ENCODE data around the gene CHST1.

Gene CHST1, protein sequence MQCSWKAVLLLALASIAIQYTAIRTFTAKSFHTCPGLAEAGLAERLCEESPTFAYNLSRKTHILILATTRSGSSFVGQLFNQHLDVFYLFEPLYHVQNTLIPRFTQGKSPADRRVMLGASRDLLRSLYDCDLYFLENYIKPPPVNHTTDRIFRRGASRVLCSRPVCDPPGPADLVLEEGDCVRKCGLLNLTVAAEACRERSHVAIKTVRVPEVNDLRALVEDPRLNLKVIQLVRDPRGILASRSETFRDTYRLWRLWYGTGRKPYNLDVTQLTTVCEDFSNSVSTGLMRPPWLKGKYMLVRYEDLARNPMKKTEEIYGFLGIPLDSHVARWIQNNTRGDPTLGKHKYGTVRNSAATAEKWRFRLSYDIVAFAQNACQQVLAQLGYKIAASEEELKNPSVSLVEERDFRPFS

DNA sequence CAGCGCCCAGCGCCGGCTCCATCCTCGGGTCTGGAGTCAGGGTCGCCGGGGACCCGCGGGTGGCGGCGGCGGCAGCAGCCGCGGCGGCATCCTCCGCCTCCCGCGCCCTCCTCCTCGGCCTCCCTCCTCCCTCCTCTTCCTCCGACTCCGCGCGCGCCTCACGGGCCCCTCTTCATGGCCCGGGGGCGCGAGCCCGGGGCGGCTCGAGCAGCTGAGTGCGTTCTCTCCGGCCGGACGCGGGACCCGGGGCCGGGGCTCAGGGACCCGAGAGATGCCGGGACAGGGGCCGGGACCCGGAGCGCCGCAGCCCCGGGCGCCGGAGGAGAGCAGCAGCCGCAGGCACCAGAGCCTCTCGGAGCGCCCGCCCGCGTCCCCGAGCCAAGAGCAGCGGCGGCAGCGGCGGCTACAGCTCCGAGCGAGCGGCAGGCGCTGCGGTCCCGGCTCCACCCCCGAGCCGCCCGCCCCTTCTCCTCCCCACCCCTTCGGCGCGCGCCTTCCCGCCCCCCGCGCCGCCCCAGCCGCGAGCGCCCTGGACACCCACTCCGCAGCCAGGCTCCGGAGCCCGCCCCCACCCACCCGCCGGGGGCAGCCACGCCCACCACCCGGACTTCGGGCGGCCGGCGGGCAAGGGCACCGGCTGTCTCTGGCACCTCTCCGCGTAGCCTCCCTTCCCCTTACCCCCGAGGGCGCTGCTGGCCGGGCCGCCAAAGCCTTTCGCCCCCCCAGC lies at the start of gene CHST1:
CHST1 (minus strand) TSS at position 417 of the 727 bp plus-strand sequence. CDS start 14,699 bp downstream, outside the sequence.
- DNase-seq (ENCODE audit: low read depth in 3 of 3), result no peak

GRCh38 chr11:45713573-45713972 lies 48.2 kb upstream of the CHST1 start:
- no peak for DNase-seq (ENCODE audit: low read depth in 3 of 3)

- DNase-seq (ENCODE audit: low read depth in 3 of 3), result no peak
Observed at GRCh38 chr11:45710561-45710960, 45.1 kb upstream of the CHST1 start.

DNA sequence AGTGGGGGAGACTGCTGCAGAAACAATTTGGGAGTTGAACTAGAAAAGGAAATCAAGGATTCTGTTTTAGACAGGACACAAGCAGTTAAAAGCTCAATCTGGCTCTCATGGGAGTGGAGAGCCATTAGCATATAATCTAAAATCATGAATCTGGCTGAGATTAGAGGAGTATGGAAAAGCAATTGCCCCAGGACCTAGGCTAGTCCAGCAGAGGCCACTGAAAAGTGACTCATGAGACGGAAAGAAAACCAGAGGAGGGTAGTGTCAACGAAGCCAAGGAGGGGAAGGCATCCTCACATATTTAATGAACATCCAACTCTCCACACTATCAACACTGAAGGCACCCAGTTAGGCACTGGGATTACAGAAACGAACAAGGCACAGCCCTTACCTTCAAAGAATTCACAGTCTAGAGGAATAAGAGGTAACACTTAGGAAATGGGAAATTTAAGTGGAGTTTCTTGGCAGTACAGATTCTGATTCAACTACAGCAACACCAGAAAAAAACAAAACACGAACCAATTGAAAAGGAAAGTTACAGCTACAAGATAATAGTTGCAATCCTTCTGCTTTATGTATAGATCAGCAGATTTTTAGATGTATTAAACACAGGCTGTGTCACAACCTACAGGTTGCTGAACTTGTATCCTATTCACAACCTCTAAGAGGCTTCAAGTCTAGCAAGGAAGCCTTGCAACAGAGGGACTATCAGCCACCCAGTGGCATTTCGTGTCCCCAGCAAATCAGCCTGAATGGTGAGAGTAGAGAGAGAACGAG lies 43.7 kb upstream of the CHST1 start:
- DNase-seq (ENCODE audit: low read depth in 3 of 3), result no peak

DNA sequence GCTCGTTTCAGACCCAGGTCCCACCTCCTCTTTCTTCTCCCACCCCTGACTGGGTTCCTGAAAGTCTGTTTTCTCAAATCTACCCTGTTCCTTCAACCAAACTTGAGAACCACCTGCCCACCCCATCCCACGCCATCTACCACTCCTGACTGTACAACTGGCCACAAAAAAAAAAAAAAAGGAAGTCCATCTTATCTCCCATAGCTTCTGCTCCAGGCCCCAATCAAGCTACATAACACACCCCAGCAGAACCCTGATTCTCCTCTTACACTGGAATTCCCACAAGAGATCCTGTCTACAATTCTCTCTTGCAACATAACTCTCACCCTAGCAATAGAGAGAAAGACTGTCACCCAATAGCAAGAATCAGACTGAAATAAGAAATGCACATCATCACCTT lies 39.2 kb upstream of the CHST1 start:
- no peak for DNase-seq (ENCODE audit: low read depth in 3 of 3)

DNA sequence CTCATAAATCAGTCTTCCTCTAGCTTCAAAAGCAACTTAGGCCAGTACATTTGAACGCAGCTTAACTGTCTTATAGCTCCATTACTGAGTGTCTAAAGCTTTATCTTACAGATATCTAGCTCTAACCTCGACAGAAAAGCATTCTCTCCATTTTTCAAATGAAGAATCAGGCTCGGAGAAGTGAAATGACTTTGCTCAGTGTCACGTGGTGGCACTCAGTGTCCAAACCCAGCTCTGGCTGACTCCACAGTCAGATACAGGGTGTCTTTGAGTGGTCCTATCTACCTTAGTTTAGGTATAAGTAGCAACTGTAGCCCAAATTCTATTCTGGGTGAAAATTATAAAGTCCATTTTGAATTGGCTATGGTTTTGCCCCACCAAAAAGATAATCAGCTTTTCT lies 38.7 kb upstream of the CHST1 start:
- no peak for DNase-seq (ENCODE audit: low read depth in 3 of 3)

DNA sequence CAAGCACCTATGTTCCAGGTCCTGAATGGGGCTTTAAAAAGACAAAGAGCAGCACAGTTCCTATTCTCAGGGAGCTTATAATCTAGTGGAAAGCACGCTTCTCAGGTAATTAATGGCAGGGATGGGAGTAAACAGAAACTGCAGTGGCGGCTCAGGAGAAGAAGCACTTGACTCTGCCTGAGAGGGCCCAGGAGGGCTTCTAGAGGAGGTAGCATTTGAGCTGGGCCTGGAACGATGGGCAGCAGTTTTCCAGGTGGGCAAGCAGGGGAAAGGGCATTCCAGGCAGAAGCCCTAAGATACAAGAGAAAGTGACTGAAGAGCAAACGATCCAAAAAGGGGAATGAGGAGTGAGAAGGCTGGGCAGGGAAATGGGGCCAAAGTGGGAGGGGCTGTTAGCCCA lies 37.1 kb upstream of the CHST1 start:
- DNase-seq (ENCODE audit: low read depth in 3 of 3), result no peak

GRCh38 chr11:45698777-45699497 lies 33.5 kb upstream of the CHST1 start:
- no peak for DNase-seq (ENCODE audit: low read depth in 3 of 3)

GRCh38 chr11:45692808-45693453 lies 27.5 kb upstream of the CHST1 start:
- DNase-seq (ENCODE audit: low read depth in 3 of 3), result no peak

DNA sequence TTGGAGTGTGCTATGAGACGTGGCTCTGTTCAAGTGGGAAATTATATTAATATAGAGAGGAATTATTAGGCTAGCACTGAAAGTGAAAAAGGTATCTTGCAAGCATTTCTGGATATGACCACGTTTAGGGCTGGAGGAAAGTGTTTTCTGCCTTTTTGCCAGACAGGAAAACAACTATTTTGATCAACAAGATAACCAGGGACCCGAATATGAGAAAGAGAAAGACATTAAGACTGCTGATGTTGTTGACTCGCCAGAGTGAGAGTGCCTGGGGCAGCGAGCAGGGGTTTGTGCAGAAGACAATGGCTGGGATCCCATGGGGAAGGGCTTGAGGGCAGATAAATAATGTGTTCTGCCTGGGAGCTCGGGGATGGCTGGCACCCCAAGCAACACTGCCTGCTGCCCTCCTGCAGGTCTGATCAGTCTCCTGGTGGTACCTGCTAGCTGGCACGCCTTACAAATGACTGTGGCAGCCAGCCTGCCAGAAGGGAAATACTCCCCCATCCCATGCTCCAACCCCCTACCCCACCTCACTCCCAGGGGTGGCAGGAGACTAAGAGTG lies 23.1 kb upstream of the CHST1 start:
- DNase-seq (ENCODE audit: low read depth in 3 of 3), result no peak

DNA sequence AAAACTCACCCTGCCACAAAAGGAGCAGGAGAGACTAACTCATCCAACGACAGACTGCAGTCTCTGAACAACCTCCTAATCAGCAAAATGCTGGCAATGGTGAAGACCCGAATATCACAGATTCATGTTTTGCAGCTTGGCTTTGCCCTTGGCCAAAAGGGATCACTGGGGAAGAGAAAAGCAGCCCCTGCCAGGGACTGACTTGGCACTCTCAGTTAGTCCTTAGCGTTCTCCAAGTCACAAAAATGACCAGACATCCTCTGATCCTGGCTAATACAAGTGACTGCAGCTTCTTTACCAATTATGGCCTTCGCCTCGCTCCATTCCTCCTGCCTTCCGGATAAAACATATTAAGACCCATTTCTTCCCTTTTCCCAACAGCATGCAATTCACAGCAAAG lies 22.4 kb upstream of the CHST1 start:
- no peak for DNase-seq (ENCODE audit: low read depth in 3 of 3)

- no peak for DNase-seq (ENCODE audit: low read depth in 3 of 3)
Observed at GRCh38 chr11:45685964-45686537, 20.6 kb upstream of the CHST1 start.

- DNase-seq (ENCODE audit: low read depth in 3 of 3), result no peak
Observed at GRCh38 chr11:45684440-45684839, 19.0 kb upstream of the CHST1 start.

- no peak for DNase-seq (ENCODE audit: low read depth in 3 of 3)
Observed at GRCh38 chr11:45683271-45684058, 18.0 kb upstream of the CHST1 start.

GRCh38 chr11:45679806-45680205 lies 14.4 kb upstream of the CHST1 start:
- no peak for DNase-seq (ENCODE audit: low read depth in 3 of 3)

GRCh38 chr11:45678976-45679375 lies 13.6 kb upstream of the CHST1 start:
- DNase-seq (ENCODE audit: low read depth in 3 of 3), result no peak

DNA sequence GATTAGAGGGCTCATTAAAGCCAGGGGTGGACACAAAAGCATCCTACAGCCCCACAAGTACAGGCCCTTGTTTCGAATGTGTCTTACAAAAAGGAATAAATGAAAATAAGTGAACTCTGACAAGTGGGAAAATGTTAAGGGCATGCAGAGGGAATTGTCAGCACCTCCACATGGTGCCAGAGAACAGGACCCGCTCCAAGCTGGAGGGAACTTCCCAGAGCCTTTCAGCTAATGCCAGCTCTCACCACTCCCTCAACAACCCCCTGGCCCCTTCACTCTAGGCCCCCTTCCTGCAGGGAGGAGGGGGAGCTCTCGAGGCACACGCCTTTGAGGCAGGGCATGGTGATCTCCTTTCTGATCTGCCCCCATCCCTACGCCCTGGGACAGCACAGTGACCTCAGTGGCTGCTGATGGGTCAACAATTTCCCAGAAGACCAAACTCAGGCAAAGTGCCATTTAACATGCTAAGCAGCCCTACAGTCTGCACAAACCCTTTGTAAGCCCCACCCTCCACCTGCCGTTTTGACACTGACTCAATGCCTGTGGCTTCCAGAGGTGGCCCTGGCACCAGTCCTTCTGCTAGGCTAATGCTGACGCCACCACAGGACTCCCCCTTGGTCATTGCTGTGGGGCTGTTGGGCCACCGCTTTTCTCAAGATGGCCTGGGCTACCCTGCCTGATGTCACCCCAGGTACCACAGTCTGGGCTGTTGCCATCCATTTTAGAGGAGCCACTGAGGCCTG lies 12.5 kb upstream of the CHST1 start:
- DNase-seq (ENCODE audit: low read depth in 3 of 3), result no peak

GRCh38 chr11:45676522-45677095 lies 11.2 kb upstream of the CHST1 start:
- no peak for DNase-seq (ENCODE audit: low read depth in 3 of 3)

- no peak for DNase-seq (ENCODE audit: low read depth in 3 of 3)
Observed at GRCh38 chr11:45675646-45676045, 10.2 kb upstream of the CHST1 start.

Data from stimulated activated CD4-positive, alpha-beta T cell treated with anti-CD3 and anti-CD28 coated beads, TNF-alpha, amount 100 ng/mL, for 48 hours (primary cell).